ENCODE measurements around the gene SETD4.
A peak's percentile ranks its signal among the peaks of the same experiment; 100 is the strongest.

The SETD4 gene

DNA sequence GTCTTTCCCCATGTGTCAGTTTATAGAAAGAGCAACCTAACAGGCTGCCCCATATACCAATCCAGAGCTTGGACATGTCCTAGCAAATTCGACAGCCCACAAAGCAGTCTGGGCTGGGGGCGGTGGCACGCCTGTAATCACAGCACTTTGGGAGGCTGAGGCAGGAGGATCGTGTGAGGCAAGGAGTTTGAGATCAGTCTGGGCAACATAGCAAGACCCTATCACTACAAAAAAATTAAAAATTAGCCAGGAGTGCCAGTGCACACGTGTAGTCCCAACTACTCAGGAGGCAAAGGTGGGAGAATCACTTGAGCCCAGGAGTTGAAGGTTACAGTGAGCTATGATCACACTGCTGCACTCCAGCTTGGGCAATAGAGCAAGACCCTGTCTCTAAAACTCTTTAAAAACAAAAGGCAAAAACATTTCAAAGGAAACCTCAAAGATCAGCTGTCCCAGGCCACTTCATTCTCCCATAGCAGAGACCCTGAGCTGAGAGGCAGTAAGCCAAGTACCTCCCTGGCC, 54.4 kb downstream of the SETD4 start:
- DNase-seq (ENCODE audit: low spot score) = no peak

DNA sequence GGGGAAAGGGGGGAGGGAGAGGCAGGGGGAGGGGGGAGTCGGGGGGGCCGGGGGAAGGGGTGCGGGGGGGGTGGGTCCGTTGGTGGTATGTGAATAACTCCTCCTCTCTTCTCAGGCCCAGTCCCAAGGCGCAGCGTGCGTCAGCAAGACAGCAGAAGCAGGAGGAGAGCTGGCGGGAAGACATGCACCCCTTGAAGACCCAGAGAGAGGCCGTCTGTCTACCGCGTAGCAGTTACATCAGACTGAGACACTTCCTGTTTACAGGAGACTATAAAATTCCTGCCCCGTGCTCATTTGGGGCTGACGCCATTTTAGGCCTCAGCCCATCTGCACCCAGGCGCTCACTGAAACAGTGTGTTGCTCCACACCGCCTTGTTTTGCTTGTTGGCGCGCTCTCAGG, 55.3 kb downstream of the SETD4 start:
- peak; percentile 82 for DNase-seq (ENCODE audit: low spot score)

DNA sequence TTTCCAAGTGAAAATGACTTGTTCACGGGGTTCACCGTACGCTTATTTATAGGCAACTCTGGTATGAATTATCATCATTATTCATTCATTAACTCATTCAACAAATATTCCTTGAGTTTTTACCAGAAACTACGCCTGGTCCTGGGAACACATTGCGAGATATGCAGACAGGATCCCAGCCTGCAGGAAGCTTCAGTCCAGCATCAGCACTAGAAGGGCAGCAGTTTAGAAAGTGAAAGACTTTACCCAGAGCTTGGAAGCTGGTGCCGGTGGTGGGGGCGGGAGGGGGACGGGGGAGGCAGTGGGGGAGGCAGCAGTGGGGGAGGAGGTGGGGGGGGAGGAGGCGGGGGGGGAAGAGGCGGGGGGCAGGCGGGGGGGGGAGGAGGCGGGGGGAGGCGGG, 55.9 kb downstream of the SETD4 start:
- DNase-seq (ENCODE audit: low spot score) = peak; percentile 86

DNA sequence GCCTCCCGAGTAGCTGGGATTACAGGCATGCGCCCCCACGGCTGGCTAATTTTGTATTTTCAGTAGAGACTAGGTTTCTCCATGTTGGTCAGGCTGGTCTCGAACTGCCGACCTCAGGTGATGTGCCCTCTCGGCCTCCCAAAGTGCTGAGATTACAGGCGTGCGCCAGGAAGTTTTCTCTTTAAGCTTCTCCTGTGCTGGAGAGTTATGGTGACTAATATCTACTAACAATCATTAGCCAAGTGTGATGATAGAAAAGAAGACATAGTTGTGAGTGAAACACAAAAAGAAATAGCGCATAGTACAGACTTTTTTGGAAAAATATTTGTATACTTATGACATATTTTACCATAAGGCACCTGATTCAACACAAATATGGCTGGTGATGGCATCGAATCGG, 56.5 kb downstream of the SETD4 start:
- no peak for DNase-seq (ENCODE audit: low spot score)

DNA sequence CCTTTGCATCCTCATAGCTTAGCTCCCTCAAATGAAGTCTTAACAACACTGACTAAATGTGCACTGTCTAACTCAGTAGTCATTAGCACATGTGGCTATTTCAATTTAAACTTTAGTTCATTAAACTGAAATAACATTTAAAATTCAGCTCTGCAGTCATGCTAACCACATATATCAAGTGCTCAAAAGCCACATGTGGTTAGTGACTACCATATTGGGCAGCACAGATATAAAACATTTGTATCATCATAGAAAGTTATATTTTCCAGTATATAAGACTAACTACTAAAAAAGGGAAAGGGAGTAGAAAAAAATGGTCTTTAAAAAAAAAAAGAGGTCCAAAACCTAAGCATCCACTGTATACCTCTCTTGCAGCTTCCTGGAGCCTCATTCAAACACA, 64.1 kb downstream of the SETD4 start:
- no peak for DNase-seq (ENCODE audit: low spot score)

- no peak for DNase-seq (ENCODE audit: low spot score)
These were observed 64.7 kb downstream of the SETD4 start for GRCh38 chr21:35995522-35996088.

GRCh38 chr21:35994613-35995012, 65.7 kb downstream of the SETD4 start:
- DNase-seq (ENCODE audit: low spot score) = no peak

GRCh38 chr21:35993875-35994490, 66.3 kb downstream of the SETD4 start:
- no peak for DNase-seq (ENCODE audit: low spot score)

DNA sequence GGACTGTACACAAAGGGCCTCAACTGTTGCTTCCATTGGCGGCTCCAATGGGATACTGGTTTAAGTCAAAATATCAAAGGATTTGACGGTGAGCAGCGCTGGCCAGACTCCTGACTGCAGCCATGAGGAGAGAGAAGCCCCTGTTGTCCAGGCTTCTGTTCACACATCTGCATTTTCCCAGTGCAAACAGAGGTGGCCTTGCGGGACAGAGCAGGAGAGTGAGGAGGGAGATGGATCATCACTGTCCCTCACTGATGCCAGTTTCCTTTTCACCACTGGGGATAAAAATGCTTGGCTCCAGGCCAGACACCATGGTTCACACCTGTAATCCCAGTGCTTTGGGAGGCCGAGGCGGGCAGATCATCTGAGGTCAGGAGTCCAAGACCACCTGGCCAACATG, 69.2 kb downstream of the SETD4 start:
- no peak for DNase-seq (ENCODE audit: low spot score)

DNA sequence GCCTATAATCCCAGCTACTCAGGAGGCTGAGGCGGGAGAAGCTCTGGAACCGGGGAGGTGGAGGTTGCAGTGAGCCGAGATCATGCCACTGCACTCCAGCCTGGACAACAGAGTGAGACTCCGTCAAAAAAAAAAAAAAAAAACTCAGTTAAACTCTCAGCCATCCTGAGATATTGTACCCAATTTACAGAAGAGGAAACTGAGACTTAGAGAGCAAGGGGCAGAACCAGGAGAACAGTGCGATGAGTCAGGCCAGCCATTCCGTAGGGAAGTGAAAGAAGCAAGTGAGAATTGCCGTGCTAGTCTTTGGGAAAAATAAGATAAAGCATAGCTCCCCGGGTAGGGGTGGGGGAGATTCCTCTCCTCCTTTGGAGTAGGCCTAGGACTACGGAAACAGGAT, 69.7 kb downstream of the SETD4 start:
- no peak for DNase-seq (ENCODE audit: low spot score)

GRCh38 chr21:35989138-35989735, 71.1 kb downstream of the SETD4 start:
- DNase-seq (ENCODE audit: low spot score) = peak; percentile 91

DNA sequence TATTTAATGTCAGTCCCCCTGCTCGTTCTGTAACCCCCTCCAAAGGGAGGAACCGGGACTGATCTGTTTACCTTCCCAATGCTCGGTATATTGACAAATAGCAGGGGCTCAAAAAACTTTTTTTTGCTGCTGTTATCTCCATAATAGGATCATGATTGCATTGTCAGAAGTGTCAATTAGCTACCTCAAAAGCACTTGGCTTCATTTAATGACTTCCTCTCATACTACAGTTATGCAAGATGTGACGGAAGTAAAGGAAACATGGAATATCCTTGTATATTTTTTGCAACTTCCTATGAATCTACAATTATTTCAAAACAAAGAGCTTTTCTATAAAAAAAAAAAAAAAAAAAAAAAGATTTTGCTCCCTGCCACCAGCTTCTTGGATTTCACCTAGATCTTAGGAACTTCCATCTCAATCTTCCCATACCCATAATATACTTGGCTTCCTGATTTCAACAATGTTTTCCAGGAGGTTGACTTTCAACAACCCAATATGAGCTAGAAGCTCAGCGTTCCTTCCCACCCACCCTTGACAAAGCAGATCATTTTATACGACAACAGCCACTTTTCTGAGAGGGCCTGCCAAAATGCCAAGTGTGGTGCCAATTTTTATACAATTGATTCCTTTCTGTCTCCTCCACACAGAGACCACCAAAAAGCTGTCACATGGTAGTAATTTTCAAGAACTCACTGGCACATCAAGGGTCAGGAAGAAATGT, 71.7 kb downstream of the SETD4 start:
- no peak for DNase-seq (ENCODE audit: low spot score)

DNA sequence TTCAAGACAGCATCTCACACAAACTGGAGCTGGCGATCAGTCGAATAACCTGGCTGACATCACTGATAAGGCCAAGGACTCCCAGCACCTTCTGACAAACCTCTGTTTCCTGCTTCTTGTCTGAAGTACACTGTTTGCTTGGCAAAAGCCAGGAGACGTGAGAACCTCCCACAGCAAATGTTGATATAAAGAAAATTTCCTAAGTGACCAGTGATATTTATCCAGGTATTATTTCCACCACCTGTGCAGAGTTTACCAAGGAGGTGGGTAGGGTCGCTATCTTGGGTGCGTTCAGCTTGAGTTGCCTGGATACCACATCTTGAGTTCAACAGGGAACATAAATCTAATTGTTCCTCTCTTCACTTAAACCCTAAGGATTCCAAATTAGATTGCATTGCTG, 72.9 kb downstream of the SETD4 start:
- no peak for DNase-seq (ENCODE audit: low spot score)

- DNase-seq (ENCODE audit: low spot score) = no peak
These were observed 75.5 kb downstream of the SETD4 start for GRCh38 chr21:35984654-35985361.

All from AG20443 (cell line).